HEK293 (cell line): Measurements from ENCODE around the gene FIG4.

Source experiments
- CTCF ChIA-PET: fragments of 350-600 bp; formaldehyde crosslinking; extraction: SDS; loops from one replicate; lab custom pipeline; 2021; ENCODE audit warnings: antibody characterized with exemption; lab: Yijun Ruan, JAX
- POLR2A ChIA-PET: fragments of 300-600 bp; formaldehyde crosslinking; extraction: SDS; loops from one replicate; lab custom pipeline; 2020; ENCODE audit warnings: antibody characterized with exemption, inconsistent platforms; lab: Yijun Ruan, JAX
- H3K27ac ChIP-seq: fragments of 200-500 bp; sonication (Bioruptor generic); 2 replicates; pipeline ENCODE4 v1.5.1; 2014; ENCODE audit warnings: low read depth, low read length, control low read depth, inconsistent platforms; ENCODE audit errors: extremely low read depth
- H3K36me3 ChIP-seq, 2 experiments: fragments of 200-500 bp in 1 of 2; sonication (Bioruptor generic) in 1 of 2; 1 replicate in 1 of 2; 2 replicates in 1 of 2; pipeline ENCODE4 v1.5.1; 2014 to 2017; ENCODE audit warnings: inconsistent platforms in 2 of 2, low read length in 2 of 2; ENCODE audit not compliant: control insufficient read depth in 2 of 2, insufficient read depth in 1 of 2
- H3K4me1 ChIP-seq: fragments of 200-500 bp; sonication (Bioruptor generic); 2 replicates; pipeline ENCODE4 v1.5.1; 2014; ENCODE audit warnings: mild to moderate bottlenecking, low read length, inconsistent platforms; ENCODE audit not compliant: control insufficient read depth, insufficient read depth
- H3K4me3 ChIP-seq: 2 replicates; pipeline ENCODE4 v1.5.1; 2011; ENCODE audit warnings: low read depth, mild to moderate bottlenecking, control low read depth, low read length, moderate library complexity
- H3K9me3 ChIP-seq: fragments of 200-500 bp; sonication (Bioruptor generic); 2 replicates; pipeline ENCODE4 v1.5.1; 2014; ENCODE audit warnings: low read depth, low read length, inconsistent platforms; ENCODE audit not compliant: control insufficient read depth, insufficient read depth
- BCL11A ChIP-seq: fragments of 450-650 bp; formaldehyde crosslinking; IDR thresholded peaks from 2 replicates; pipeline ENCODE4 v1.5.1; 2016; ENCODE audit warnings: low read depth, missing biosample characterization, missing genetic modification characterization
- IKZF3 ChIP-seq: fragments of 450-650 bp; IDR thresholded peaks from 2 replicates; pipeline ENCODE4 v1.5.0; 2018; ENCODE audit warnings: missing biosample characterization, mild to moderate bottlenecking, missing genetic modification characterization, moderate library complexity
- KLF10 ChIP-seq: fragments of 450-650 bp; IDR thresholded peaks from 2 replicates; pipeline ENCODE4 v1.5.1; 2018; ENCODE audit warnings: missing biosample characterization, mild to moderate bottlenecking, missing genetic modification characterization
- KLF16 ChIP-seq: fragments of 450-650 bp; formaldehyde crosslinking; IDR thresholded peaks from 2 replicates; pipeline ENCODE4 v1.5.1; 2017; ENCODE audit warnings: missing biosample characterization, missing genetic modification characterization
- KLF17 ChIP-seq: fragments of 450-650 bp; formaldehyde crosslinking; IDR thresholded peaks from 2 replicates; pipeline ENCODE4 v1.5.1; 2016; ENCODE audit warnings: missing biosample characterization, missing genetic modification characterization
- MYNN ChIP-seq: fragments of 450-650 bp; formaldehyde crosslinking; IDR thresholded peaks from 2 replicates; pipeline ENCODE4 v1.5.1; 2016; ENCODE audit warnings: missing biosample characterization, missing genetic modification characterization, borderline replicate concordance
- OSR2 ChIP-seq: fragments of 450-650 bp; formaldehyde crosslinking; IDR thresholded peaks from 2 replicates; pipeline ENCODE4 v1.5.1; 2016; ENCODE audit warnings: missing biosample characterization, missing genetic modification characterization
- OVOL3 ChIP-seq: fragments of 450-650 bp; formaldehyde crosslinking; IDR thresholded peaks from 2 replicates; pipeline ENCODE4 v1.5.1; 2016; ENCODE audit warnings: missing biosample characterization, missing genetic modification characterization
- PRDM1 ChIP-seq: fragments of 450-650 bp; formaldehyde crosslinking; IDR thresholded peaks from 2 replicates; pipeline ENCODE4; 2016; ENCODE audit warnings: missing biosample characterization, missing genetic modification characterization
- TCF7L2 ChIP-seq: IDR thresholded peaks from 2 replicates; pipeline ENCODE4 v1.6.1; 2011; ENCODE audit warnings: low read depth, mild to moderate bottlenecking, inconsistent platforms, low read length, moderate library complexity, borderline replicate concordance
- ZBTB44 ChIP-seq: fragments of 450-650 bp; IDR thresholded peaks from 2 replicates; pipeline ENCODE4 v1.5.1; 2018; ENCODE audit warnings: missing biosample characterization, mild to moderate bottlenecking, missing genetic modification characterization
- ZBTB48 ChIP-seq: fragments of 450-650 bp; formaldehyde crosslinking; IDR thresholded peaks from 2 replicates; pipeline ENCODE4 v1.5.1; 2016; ENCODE audit warnings: missing biosample characterization, missing genetic modification characterization
- ZBTB7A ChIP-seq: fragments of 450-650 bp; formaldehyde crosslinking; IDR thresholded peaks from 2 replicates; pipeline ENCODE4 v1.5.1; 2016; ENCODE audit warnings: low read depth, missing biosample characterization, missing genetic modification characterization
- ZNF112 ChIP-seq: fragments of 450-650 bp; formaldehyde crosslinking; IDR thresholded peaks from 2 replicates; pipeline ENCODE4 v1.5.0; 2017; ENCODE audit warnings: missing biosample characterization, missing genetic modification characterization
- ZNF202 ChIP-seq: fragments of 450-650 bp; formaldehyde crosslinking; IDR thresholded peaks from 2 replicates; pipeline ENCODE4 v1.5.1; 2016; ENCODE audit warnings: missing biosample characterization, missing genetic modification characterization, borderline replicate concordance
- ZNF221 ChIP-seq: fragments of 450-650 bp; formaldehyde crosslinking; IDR thresholded peaks from 2 replicates; pipeline ENCODE4 v1.5.1; 2017; ENCODE audit warnings: missing biosample characterization, missing genetic modification characterization, borderline replicate concordance
- ZNF266 ChIP-seq: fragments of 450-650 bp; formaldehyde crosslinking; IDR thresholded peaks from 2 replicates; pipeline ENCODE4 v1.5.1; 2016; ENCODE audit warnings: missing biosample characterization, missing genetic modification characterization, low read depth
- ZNF274 ChIP-seq, 2 experiments: fragments of 200-500 bp in 1 of 2; fragments of 450-650 bp in 1 of 2; sonication (Bioruptor generic) in 1 of 2; formaldehyde crosslinking in 1 of 2; IDR thresholded peaks; 2 replicates each; pipeline versions ENCODE4 v1.5.1 to v1.6.1; 2014 to 2016; ENCODE audit warnings: borderline replicate concordance in 1 of 2, inconsistent platforms in 1 of 2, low read length in 1 of 2, missing biosample characterization in 1 of 2, missing genetic modification characterization in 1 of 2
- ZNF426 ChIP-seq: fragments of 450-650 bp; formaldehyde crosslinking; IDR thresholded peaks from 2 replicates; pipeline ENCODE4 v1.5.1; 2017; ENCODE audit warnings: missing biosample characterization, missing genetic modification characterization, mild to moderate bottlenecking, inconsistent platforms, moderate library complexity
- ZNF433 ChIP-seq: fragments of 450-650 bp; formaldehyde crosslinking; IDR thresholded peaks from 2 replicates; pipeline ENCODE4 v1.5.1; 2016; ENCODE audit warnings: missing biosample characterization, missing genetic modification characterization, low read depth
- ZNF473 ChIP-seq: fragments of 450-650 bp; formaldehyde crosslinking; IDR thresholded peaks from 2 replicates; pipeline ENCODE4 v1.5.1; 2017; ENCODE audit warnings: missing biosample characterization, missing genetic modification characterization
- ZNF501 ChIP-seq: fragments of 450-650 bp; formaldehyde crosslinking; IDR thresholded peaks from 2 replicates; pipeline ENCODE4 v1.5.1; 2016; ENCODE audit warnings: missing biosample characterization, missing genetic modification characterization
- ZNF510 ChIP-seq: fragments of 450-650 bp; formaldehyde crosslinking; IDR thresholded peaks from 2 replicates; pipeline ENCODE4 v1.5.1; 2018; ENCODE audit warnings: mild to moderate bottlenecking, missing genetic modification characterization, missing biosample characterization; ENCODE audit not compliant: insufficient replicate concordance
- ZNF560 ChIP-seq: fragments of 450-650 bp; formaldehyde crosslinking; IDR thresholded peaks from 2 replicates; pipeline ENCODE4 v1.5.1; 2017; ENCODE audit warnings: missing biosample characterization, missing genetic modification characterization, borderline replicate concordance
- ZNF600 ChIP-seq: fragments of 450-650 bp; formaldehyde crosslinking; IDR thresholded peaks from 2 replicates; pipeline ENCODE4 v1.5.1; 2016; ENCODE audit warnings: missing biosample characterization, missing genetic modification characterization
- ZNF626 ChIP-seq: fragments of 450-650 bp; sonication (Bioruptor Pico); formaldehyde crosslinking; IDR thresholded peaks from 2 replicates; pipeline ENCODE4 v1.5.1; 2018; ENCODE audit warnings: missing biosample characterization, missing genetic modification characterization, inconsistent platforms
- ZNF791 ChIP-seq: fragments of 450-650 bp; formaldehyde crosslinking; IDR thresholded peaks from 2 replicates; pipeline ENCODE4 v1.5.1; 2016; ENCODE audit warnings: missing biosample characterization, missing genetic modification characterization
- ZNF792 ChIP-seq: fragments of 450-650 bp; formaldehyde crosslinking; IDR thresholded peaks from 2 replicates; pipeline ENCODE4 v1.5.1; 2016; ENCODE audit warnings: missing biosample characterization, missing genetic modification characterization
- ZNF830 ChIP-seq: fragments of 450-650 bp; IDR thresholded peaks from 2 replicates; pipeline ENCODE4 v1.5.0; 2018; ENCODE audit warnings: missing biosample characterization, missing genetic modification characterization, low read depth, mild to moderate bottlenecking, moderate library complexity
- TF ChIP-seq, protein P1 (sequence below): fragments of 450-650 bp; IDR thresholded peaks from 2 replicates; pipeline ENCODE4 v1.5.1; 2018; ENCODE audit warnings: missing biosample characterization, missing genetic modification characterization

The FIG4 gene

DNA sequence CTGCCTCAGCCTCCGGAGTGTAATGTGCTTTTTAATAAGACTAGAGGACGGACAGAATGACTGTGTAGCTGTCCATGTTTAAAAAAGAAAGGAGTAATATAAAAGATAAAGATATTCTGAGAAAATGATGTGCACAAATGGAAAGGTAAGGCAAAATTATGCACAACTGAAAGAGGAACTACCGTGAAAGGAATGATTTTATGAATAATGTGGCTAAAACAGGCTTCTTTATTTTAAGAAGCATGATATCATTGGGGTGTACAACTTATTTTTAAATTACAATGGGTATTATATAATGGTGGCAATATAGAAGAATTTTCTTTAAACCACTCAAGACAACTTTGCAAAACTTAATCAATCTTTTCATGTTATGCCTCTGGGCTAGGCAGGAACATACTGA is 78.1 kb downstream of the FIG4 start:
- no peaks in the 10 kb centered on the region for H3K4me1 ChIP-seq
- ChIA-PET CTCF (no interaction called here), POLR2A (no interaction called here)
- H3K4me3 ChIP-seq = no peak overlapping the region
- H3K9me3 ChIP-seq = no peaks in the 10 kb centered on the region
- TF ChIP-seq ZNF202 (tag by site-specific recombination) = no peak
- no peak for TF ChIP-seq ZNF626
- TF ChIP-seq, all 188 proteins: peak for 0
- no peak overlapping the region for H3K27ac ChIP-seq
- peaks cover 0 to 18% of the 10 kb centered on the region in 2 experiments; a peak in 1 of 3 replicates for H3K36me3 ChIP-seq

GRCh38 chr6:109770047-109770446 is 79.0 kb downstream of the FIG4 start:
- ChIA-PET CTCF (no interaction called here), POLR2A (no interaction called here)
- no peaks in the 10 kb centered on the region for H3K4me1 ChIP-seq
- no peak overlapping the region for H3K4me3 ChIP-seq
- TF ChIP-seq KLF16 (tag by site-specific recombination) = no peak
- TF ChIP-seq ZNF266 (tag by site-specific recombination) = no peak
- TF ChIP-seq MYNN (tag by site-specific recombination) = no peak
- no peak for TF ChIP-seq ZNF600
- TF ChIP-seq ZBTB7A = no peak
- no peak for TF ChIP-seq OSR2 (tag by site-specific recombination)
- TF ChIP-seq ZNF501 (tag by site-specific recombination) = no peak
- TF ChIP-seq BCL11A = no peak
- no peak for TF ChIP-seq ZNF112 (tag by site-specific recombination)
- TF ChIP-seq, protein P1, sequence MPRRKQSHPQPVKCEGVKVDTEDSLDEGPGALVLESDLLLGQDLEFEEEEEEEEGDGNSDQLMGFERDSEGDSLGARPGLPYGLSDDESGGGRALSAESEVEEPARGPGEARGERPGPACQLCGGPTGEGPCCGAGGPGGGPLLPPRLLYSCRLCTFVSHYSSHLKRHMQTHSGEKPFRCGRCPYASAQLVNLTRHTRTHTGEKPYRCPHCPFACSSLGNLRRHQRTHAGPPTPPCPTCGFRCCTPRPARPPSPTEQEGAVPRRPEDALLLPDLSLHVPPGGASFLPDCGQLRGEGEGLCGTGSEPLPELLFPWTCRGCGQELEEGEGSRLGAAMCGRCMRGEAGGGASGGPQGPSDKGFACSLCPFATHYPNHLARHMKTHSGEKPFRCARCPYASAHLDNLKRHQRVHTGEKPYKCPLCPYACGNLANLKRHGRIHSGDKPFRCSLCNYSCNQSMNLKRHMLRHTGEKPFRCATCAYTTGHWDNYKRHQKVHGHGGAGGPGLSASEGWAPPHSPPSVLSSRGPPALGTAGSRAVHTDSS (tag by site-specific recombination) = no peak
- TF ChIP-seq ZNF830 (tag by site-specific recombination) = no peak
- TF ChIP-seq ZNF433 (tag by site-specific recombination) = no peak
- no peak for TF ChIP-seq ZBTB44
- TF ChIP-seq ZNF473 (tag by site-specific recombination) = no peak
- TF ChIP-seq ZNF560 (tag by site-specific recombination) = no peak
- no peak for TF ChIP-seq ZNF221
- no peak for TF ChIP-seq ZNF792
- no peak for TF ChIP-seq KLF10 (tag by site-specific recombination)
- TF ChIP-seq, all 188 proteins: peak for 0
- Histone ChIP-seq H3K27ac (no peak overlapping the region), H3K9me3 (no peaks in the 10 kb centered on the region), H3K36me3 (peaks cover 0 to 15% of the 10 kb centered on the region in 2 experiments; a peak in 1 of 3 replicates)

GRCh38 chr6:109770779-109771178 is 79.7 kb downstream of the FIG4 start:
- H3K4me3 ChIP-seq = no peak overlapping the region
- H3K36me3 ChIP-seq = peaks cover 0 to 15% of the 10 kb centered on the region in 2 experiments; a peak in 1 of 3 replicates
- no peak overlapping the region for H3K27ac ChIP-seq
- ChIA-PET CTCF (no interaction called here), POLR2A (no interaction called here)
- H3K9me3 ChIP-seq = no peaks in the 10 kb centered on the region
- H3K4me1 ChIP-seq = no peaks in the 10 kb centered on the region
- TF ChIP-seq KLF17 (no peak), PRDM1 (no peak), ZNF791 (tag by site-specific recombination) (no peak), ZNF426 (tag by site-specific recombination) (no peak), OVOL3 (tag by site-specific recombination) (no peak), ZNF510 (tag by site-specific recombination) (no peak), TCF7L2 (no peak), ZBTB48 (tag by site-specific recombination) (no peak), IKZF3 (no peak), ZNF274 (IDR thresholded peaks at IDR 0.05; ENCODE audit: low read length) (no peak), ZNF274 (tag by site-specific recombination; IDR thresholded peaks at IDR 0.05; ENCODE audit: borderline replicate concordance) (no peak)
